Omental fat pad (tissue), 4 donors: Measurements from ENCODE around the gene ZNF76. TPM values are rescaled to one million over a fixed set of nuclear protein-coding genes. Genes with fewer than 3 reads are reported as not detected.
"Not testable (repeated sequence)": the region's sequence is repeated elsewhere in the genome, so short reads cannot be mapped to it uniquely, and the experiment has no call there.

Source experiments
- ATAC-seq: fragments of 150-250 bp; one replicate; pipeline ENCODE4 v1.9.1; 2016; ENCODE audit warnings: mild to moderate bottlenecking, moderate library complexity; ENCODE audit not compliant: low FRiP score
- DNase-seq: peaks from one replicate; pipeline ENCODE4 v3.0.0-alpha.2; 2019; ENCODE audit warnings: low spot score
- total RNA-seq, 4 donors: library from RNA; depleted of rRNA; stranded (reverse); fragments of >200 nt; gene quantifications; one replicate each; pipeline ENCODE4 v1.1.0, GENCODE V29; 2016
- TF ChIP-seq, protein P1 (sequence below), 3 donors: fragments of 450-650 bp; IDR thresholded peaks; one replicate each; pipeline ENCODE4 v1.5.1; 2016 to 2017; ENCODE audit warnings: antibody characterized with exemption in 3 of 3, mild to moderate bottlenecking in 3 of 3, moderate library complexity in 2 of 3

Gene ZNF76
- total RNA-seq, 4 donors from 2014 or later = 27.7 to 53.5 (median 33.6) TPM

DNA sequence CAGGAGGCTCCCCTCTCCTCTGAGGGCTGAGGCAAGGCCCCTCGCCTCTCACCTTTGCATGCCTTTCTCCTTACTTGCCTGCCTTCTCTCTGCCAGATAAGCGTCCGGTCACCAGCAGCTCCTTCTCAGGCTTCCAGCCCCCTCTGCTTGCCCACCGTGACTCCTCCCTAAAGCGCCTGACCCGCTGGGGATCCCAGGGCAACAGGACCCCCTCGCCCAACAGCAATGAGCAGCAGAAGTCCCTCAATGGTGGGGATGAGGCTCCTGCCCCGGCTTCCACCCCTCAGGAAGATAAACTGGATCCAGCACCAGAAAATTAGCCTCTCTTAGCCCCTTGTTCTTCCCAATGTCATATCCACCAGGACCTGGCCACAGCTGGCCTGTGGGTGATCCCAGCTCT is 61.6 kb downstream of the ZNF76 start:
- ATAC-seq (no peak), DNase-seq (no peak)
- TF ChIP-seq, protein P1, sequence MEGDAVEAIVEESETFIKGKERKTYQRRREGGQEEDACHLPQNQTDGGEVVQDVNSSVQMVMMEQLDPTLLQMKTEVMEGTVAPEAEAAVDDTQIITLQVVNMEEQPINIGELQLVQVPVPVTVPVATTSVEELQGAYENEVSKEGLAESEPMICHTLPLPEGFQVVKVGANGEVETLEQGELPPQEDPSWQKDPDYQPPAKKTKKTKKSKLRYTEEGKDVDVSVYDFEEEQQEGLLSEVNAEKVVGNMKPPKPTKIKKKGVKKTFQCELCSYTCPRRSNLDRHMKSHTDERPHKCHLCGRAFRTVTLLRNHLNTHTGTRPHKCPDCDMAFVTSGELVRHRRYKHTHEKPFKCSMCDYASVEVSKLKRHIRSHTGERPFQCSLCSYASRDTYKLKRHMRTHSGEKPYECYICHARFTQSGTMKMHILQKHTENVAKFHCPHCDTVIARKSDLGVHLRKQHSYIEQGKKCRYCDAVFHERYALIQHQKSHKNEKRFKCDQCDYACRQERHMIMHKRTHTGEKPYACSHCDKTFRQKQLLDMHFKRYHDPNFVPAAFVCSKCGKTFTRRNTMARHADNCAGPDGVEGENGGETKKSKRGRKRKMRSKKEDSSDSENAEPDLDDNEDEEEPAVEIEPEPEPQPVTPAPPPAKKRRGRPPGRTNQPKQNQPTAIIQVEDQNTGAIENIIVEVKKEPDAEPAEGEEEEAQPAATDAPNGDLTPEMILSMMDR (IDR thresholded peaks at IDR 0.05) = no peak

- peak; percentile 44 for ATAC-seq
- DNase-seq = no peak
- TF ChIP-seq, protein P1 (IDR thresholded peaks at IDR 0.05) = no peak
These were observed 68.0 kb downstream of the ZNF76 start for GRCh38 chr6:35327349-35328027.

- ATAC-seq = no peak
These were observed 68.7 kb downstream of the ZNF76 start for GRCh38 chr6:35328108-35328723.

GRCh38 chr6:35328965-35329364 is 69.4 kb downstream of the ZNF76 start:
- not testable (repeated sequence) for DNase-seq, ATAC-seq

More at GRCh38 chr6:35328108-35328723, 68.7 kb downstream of the ZNF76 start:
- TF ChIP-seq, protein P1 (IDR thresholded peaks at IDR 0.05) = no peak
- no peak for DNase-seq

- DNase-seq (no peak), ATAC-seq (no peak)
- TF ChIP-seq, protein P1 (IDR thresholded peaks at IDR 0.05) = no peak
These were observed 71.1 kb downstream of the ZNF76 start for GRCh38 chr6:35330541-35331119.

DNA sequence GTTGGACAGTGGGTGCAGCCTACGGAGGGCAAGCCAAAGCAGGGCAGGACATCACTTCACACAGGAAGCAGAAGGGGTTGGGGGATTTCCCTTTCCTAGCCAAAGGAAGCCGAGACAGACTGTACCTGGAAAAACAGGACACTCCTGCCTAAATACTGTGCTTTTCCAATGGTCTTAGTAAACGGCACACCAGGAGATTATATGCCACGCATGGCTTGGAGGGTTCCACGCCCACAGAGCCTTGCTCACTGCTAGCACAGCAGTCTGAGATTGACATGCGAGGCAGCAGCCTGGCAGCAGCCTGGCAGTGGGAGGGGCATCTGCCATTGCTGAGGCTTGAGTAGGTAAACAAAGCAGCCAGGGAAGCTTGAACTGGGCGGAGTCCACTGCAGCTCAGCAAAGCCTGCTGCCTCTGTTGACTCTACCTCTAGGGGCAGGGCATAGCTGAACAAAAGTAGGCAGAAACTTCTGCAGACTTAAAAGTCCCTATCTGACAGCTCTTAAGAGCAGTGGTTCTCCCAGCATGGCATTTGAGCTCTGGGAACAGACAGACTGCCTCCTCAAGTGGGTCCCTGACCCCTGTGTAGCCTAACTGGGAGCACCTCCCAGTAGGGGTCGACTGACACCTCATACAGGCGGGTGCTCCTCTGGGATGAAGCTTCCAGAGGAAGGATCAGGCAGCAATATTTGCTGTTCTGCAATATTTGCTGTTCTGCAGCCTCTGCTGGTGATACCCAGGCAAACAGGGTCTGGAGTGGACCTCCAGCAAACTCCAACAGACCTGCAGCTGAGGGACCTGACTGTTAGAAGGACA is 72.7 kb downstream of the ZNF76 start:
- ATAC-seq, DNase-seq: not testable (repeated sequence)

GRCh38 chr6:35341557-35341956 is 82.0 kb downstream of the ZNF76 start:
- TF ChIP-seq, protein P1 (IDR thresholded peaks at IDR 0.05) = no peak
- DNase-seq (no peak), ATAC-seq (no peak)
